Esophagus (tissue), 2 donors: ENCODE results near the gene ERAP2. TPM values are rescaled to one million over a fixed set of nuclear protein-coding genes. Genes with fewer than 3 reads are reported as not detected.

Experiments used
- H3K27ac ChIP-seq, 2 donors: one replicate each; pipeline ENCODE4 v1.5.1; 2013; ENCODE audit warnings: low read depth in 2 of 2, mild to moderate bottlenecking in 2 of 2, inconsistent platforms in 1 of 2, low read length in 1 of 2, moderate library complexity in 1 of 2
- H3K27me3 ChIP-seq, 2 donors: one replicate each; pipeline ENCODE4 v1.6.1; 2013; ENCODE audit warnings: low read length in 2 of 2, control low read depth in 1 of 2, mild to moderate bottlenecking in 1 of 2; ENCODE audit not compliant: insufficient read depth in 2 of 2, control insufficient read depth in 1 of 2
- H3K36me3 ChIP-seq, 2 donors: one replicate each; pipeline ENCODE4 v1.6.1; 2013; ENCODE audit warnings: low read length in 1 of 2; ENCODE audit not compliant: control insufficient read depth in 2 of 2, insufficient read depth in 2 of 2
- H3K4me1 ChIP-seq, 2 donors: one replicate each; pipeline ENCODE4 v1.6.1; 2013; ENCODE audit warnings: low read length in 1 of 2; ENCODE audit not compliant: control insufficient read depth in 2 of 2, insufficient read depth in 2 of 2
- H3K4me3 ChIP-seq, 2 donors: one replicate each; pipeline ENCODE4 v1.5.1; 2013; ENCODE audit warnings: low read length in 2 of 2, mild to moderate bottlenecking in 2 of 2, low read depth in 1 of 2, moderate library complexity in 1 of 2
- H3K9me3 ChIP-seq, 2 donors: one replicate each; pipeline ENCODE4 v1.6.1; 2013; ENCODE audit warnings: mild to moderate bottlenecking in 2 of 2, low read depth in 1 of 2, low read length in 1 of 2, moderate library complexity in 1 of 2; ENCODE audit not compliant: control insufficient read depth in 2 of 2, insufficient read depth in 1 of 2
- WGBS, 2 donors: extraction: QIAGEN DNeasy Blood & Tissue Kit; methylation state at CpG; one replicate each; pipeline ENCODE4 v1.1.7; 2013; 5-methylcytosine and 5-hydroxymethylcytosine counted together
- polyA plus RNA-seq, 2 donors: library from polyadenylated mRNA; stranded (reverse); fragments of 200-250 nt; gene quantifications; one replicate each; pipeline ENCODE4 v1.2.3, GENCODE V29; 2013
- donor health status: healthy with polysubstance abuse.
- donor health status: Bipolar disorder and iron deficiency.

ERAP2 gene
- polyA plus RNA-seq, 2 donors = 0.64 to 1.8 TPM

DNA sequence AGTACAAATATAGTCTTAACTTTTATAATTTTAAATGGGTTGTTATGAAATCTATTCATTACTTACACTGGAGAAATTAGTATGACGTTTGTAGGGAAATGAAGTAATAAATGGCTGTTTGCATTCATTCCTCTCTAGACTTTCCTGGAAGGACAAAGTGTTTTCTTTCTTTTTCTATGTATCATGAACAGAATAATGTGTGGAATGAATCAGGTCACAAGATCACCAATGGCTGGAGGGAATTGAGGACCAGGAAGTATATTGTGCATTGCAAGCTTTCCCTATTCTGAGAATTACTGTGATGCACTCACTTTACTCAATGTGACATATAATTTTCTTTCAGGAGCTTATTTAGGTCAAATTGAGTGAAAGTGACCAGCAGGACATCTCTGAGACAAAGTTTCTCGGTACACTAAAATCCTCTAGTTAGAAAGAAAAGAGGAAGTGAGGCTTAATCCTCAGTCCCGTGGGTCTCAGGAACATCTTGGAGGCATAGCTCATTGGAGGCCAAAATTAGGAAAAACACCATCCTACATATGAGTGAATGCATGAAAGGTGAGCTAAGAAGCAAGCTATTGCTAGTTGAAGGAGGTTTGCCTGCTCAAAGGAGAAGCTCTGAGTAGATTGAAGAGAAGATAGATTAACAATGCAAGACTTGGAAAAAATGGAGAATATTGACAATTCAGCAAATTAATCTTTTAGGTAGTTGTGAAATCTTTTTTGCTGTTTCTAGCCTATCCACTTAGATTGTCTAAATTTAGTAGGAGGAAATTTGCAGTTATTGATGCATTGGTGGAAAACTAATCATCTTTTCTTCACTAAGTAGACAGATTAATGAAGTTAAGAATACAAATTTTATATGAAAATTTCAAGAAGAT, 28.0 kb downstream of the ERAP2 start:
- Histone ChIP-seq H3K27ac (no peak overlapping the region), H3K4me3 (no peak overlapping the region), H3K9me3 (no peaks in the 10 kb centered on the region), H3K4me1 (no peaks in the 10 kb centered on the region), H3K36me3 (peaks cover 0 to 2% of the 10 kb centered on the region in 2 donors), H3K27me3 (no peaks in the 10 kb centered on the region)
- WGBS, 2 donors = 77 to 84% methylated on average over 3 of the region's 3 CpGs

GRCh38 chr5:96905864-96906263, 29.6 kb downstream of the ERAP2 start:
- WGBS, 2 donors = 95 to 96% methylated on average over 3 of the region's 3 CpGs
- Histone ChIP-seq H3K9me3 (no peaks in the 10 kb centered on the region), H3K4me3 (no peak overlapping the region), H3K36me3 (peaks cover 0 to 2% of the 10 kb centered on the region in 2 donors), H3K4me1 (no peaks in the 10 kb centered on the region), H3K27me3 (no peaks in the 10 kb centered on the region), H3K27ac (no peak overlapping the region)

DNA sequence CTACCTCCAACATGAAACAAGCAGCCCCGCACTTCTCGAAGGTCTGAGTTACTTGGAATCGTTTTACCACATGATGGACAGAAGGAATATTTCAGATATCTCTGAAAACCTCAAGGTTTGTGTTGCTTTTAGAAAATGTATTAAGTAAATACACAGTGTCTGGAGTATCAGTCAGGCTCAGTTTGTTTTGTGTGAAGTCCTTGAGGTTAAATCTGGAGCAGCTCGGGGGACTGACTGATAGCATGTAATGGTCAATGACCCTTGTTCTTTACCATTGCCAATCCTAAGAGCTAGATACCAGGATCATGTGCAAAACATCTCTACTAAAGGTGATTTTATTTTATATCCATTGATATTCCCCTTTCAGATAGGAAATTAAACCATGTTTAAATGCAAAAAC, 32.7 kb downstream of the ERAP2 start:
- H3K27me3 ChIP-seq = no peaks in the 10 kb centered on the region
- no peaks in the 10 kb centered on the region for H3K9me3 ChIP-seq
- no peak overlapping the region for H3K4me3 ChIP-seq
- no peak overlapping the region for H3K27ac ChIP-seq
- no peaks in the 10 kb centered on the region for H3K4me1 ChIP-seq
- 80 to 90% methylated on average over 4 of the region's 4 CpGs for WGBS, 2 donors
- no peaks in the 10 kb centered on the region for H3K36me3 ChIP-seq

- Histone ChIP-seq H3K4me3 (no peak overlapping the region), H3K36me3 (no peaks in the 10 kb centered on the region), H3K27me3 (no peaks in the 10 kb centered on the region), H3K4me1 (no peaks in the 10 kb centered on the region), H3K9me3 (no peaks in the 10 kb centered on the region), H3K27ac (no peak overlapping the region)
- 91 to 94% methylated on average over 4 of the region's 4 CpGs for WGBS, 2 donors
These were observed 33.1 kb downstream of the ERAP2 start for GRCh38 chr5:96909435-96909834.

GRCh38 chr5:96911139-96911538, 34.8 kb downstream of the ERAP2 start:
- Histone ChIP-seq H3K4me3 (no peak overlapping the region), H3K27me3 (no peaks in the 10 kb centered on the region), H3K36me3 (no peaks in the 10 kb centered on the region), H3K9me3 (no peaks in the 10 kb centered on the region), H3K27ac (no peak overlapping the region), H3K4me1 (no peaks in the 10 kb centered on the region)
- 94 to 96% methylated on average over 2 of the region's 2 CpGs for WGBS, 2 donors

GRCh38 chr5:96913233-96913632, 36.9 kb downstream of the ERAP2 start:
- WGBS, 2 donors = 67 to 79% methylated on average over 2 of the region's 2 CpGs
- H3K4me3 ChIP-seq = no peak overlapping the region
- no peaks in the 10 kb centered on the region for H3K36me3 ChIP-seq
- H3K27me3 ChIP-seq = no peaks in the 10 kb centered on the region
- no peaks in the 10 kb centered on the region for H3K4me1 ChIP-seq
- no peak overlapping the region for H3K27ac ChIP-seq
- no peaks in the 10 kb centered on the region for H3K9me3 ChIP-seq

DNA sequence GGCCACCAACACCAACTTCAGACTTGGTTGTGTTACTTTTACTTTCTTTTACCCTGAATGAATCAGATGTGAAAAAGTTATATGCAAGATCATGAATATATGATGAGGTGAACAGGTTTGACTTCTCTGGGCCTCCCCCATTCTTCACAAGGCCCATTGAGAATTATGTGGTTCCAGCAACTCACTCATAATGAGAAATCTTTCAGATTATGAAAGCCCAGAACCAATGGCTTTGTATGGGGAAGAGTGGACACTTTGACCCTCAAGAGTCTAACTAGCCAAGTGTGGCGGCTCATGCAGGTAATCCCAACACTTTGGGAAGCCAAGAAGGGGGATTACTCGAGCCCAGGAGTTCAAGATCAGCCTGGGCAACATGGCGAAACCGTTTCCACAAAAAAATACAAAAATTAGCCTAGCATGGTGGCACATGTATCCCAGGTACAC, 43.5 kb downstream of the ERAP2 start:
- Histone ChIP-seq H3K4me1 (no peaks in the 10 kb centered on the region), H3K4me3 (no peak overlapping the region), H3K36me3 (peaks cover 0 to 4% of the 10 kb centered on the region in 2 donors), H3K27me3 (no peaks in the 10 kb centered on the region), H3K9me3 (no peaks in the 10 kb centered on the region), H3K27ac (no peak overlapping the region)
- WGBS, 2 donors = 90 to 94% methylated on average over 4 of the region's 4 CpGs

GRCh38 chr5:96920744-96921355, 44.5 kb downstream of the ERAP2 start:
- Histone ChIP-seq H3K9me3 (no peaks in the 10 kb centered on the region), H3K27ac (peak overlapping the region in 1 of 2 donors; percentile 49), H3K36me3 (peaks cover 0 to 4% of the 10 kb centered on the region in 2 donors), H3K4me3 (no peak overlapping the region), H3K4me1 (no peaks in the 10 kb centered on the region), H3K27me3 (no peaks in the 10 kb centered on the region)
- WGBS, 2 donors = 73 to 77% methylated on average over 3 of the region's 3 CpGs

- H3K9me3 ChIP-seq = no peaks in the 10 kb centered on the region
- no peaks in the 10 kb centered on the region for H3K4me1 ChIP-seq
- H3K27ac ChIP-seq = no peak overlapping the region
- no peaks in the 10 kb centered on the region for H3K27me3 ChIP-seq
- H3K4me3 ChIP-seq = no peak overlapping the region
- 85 to 88% methylated on average over 12 of the region's 12 CpGs for WGBS, 2 donors
- H3K36me3 ChIP-seq = peaks cover 0 to 4% of the 10 kb centered on the region in 2 donors
These were observed 46.4 kb downstream of the ERAP2 start for GRCh38 chr5:96922499-96923244.
